Stimulated activated CD4-positive, alpha-beta T cell treated with anti-CD3 and anti-CD28 coated beads, Interleukin-15, amount 100 ng/mL, for 24 hours (primary cell): ENCODE data around the gene SUGCT.
"Not testable (repeated sequence)": the region's sequence is repeated elsewhere in the genome, so short reads cannot be mapped to it uniquely, and the experiment has no call there.

Experiments
- DNase-seq: peaks from one replicate; pipeline ENCODE4 v3.0.0-alpha.2; 2020

The SUGCT gene

GRCh38 chr7:40341836-40342235, 207.0 kb downstream of the SUGCT start:
- DNase-seq: no peak

- no peak for DNase-seq
These were observed 211.7 kb downstream of the SUGCT start for GRCh38 chr7:40346554-40346953.

GRCh38 chr7:40348126-40348728, 213.4 kb downstream of the SUGCT start:
- DNase-seq: no peak

GRCh38 chr7:40350100-40350499, 215.3 kb downstream of the SUGCT start:
- no peak for DNase-seq

DNA sequence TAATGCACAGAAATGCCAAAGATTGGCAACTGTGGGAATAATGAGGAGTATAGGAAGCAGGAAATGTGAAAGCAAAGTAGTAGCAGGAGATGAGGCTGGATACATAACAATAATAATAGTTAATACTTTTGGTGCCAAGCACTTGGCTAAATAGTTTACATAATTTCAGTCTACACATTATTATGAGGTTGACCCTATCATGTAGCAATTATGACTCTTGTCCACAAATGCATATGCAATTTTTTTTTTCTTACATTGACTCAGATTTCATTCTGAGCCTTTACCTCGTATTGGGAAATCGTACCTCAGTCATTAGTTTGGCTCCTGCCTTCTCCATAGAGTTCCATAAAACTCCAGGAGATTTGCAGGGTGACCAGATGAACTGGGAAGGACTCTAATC, 219.9 kb downstream of the SUGCT start:
- DNase-seq: no peak

DNA sequence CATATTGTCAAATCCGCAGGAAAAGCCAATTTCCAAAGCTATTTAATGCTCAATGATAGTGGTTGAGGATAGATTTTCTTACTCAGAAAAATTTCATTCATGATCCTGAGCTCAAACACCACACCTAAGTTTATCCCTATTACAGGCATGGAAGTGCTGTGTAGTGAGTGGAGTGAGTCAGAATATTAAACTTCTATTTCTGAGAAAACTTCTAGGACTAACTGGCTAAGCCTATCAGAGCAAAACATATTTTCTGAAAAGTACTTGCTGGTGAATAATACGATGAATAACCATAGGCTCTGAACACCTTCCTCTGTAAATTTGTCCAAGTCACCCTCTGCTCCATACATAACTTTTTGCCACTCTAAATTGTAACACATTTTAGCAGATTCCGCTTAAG, 221.5 kb downstream of the SUGCT start:
- no peak for DNase-seq

DNA sequence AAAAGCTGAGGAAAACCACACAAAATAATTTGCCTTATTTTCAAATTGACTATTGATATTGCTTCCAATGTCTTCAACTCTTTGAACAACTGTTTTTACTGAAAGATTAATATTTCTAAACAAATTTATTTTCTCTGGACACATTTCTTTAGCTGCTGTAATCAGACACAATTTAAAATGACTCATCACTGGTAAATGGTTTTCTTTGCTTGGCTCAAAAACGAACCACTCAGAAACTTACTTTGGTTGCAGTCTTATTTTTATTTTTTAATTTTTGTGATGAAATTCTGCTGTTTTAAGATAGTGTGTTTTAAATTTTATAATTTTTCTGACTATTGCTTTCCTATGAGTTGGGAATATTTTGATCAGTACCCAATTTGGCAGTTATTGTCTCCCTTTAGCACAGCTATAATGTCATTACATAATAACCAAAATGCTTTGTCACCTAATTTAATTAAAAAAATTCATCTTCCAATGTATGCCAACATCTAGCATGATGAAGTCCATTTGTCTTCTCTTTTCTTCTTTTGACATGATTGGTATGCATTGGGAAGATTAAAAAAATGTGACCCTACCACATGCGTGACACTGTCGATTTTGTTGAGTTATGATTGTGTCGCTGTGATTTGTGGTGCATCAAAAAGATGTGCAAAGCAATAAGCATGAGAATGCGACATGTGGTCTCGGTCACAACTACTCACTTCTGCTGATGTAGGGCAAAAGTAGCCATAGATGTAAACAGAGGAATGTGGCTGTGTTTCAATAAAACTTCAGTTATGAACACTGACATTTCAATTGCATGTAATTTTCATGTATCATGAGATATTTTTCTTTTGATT, 222.3 kb downstream of the SUGCT start:
- no peak for DNase-seq

DNA sequence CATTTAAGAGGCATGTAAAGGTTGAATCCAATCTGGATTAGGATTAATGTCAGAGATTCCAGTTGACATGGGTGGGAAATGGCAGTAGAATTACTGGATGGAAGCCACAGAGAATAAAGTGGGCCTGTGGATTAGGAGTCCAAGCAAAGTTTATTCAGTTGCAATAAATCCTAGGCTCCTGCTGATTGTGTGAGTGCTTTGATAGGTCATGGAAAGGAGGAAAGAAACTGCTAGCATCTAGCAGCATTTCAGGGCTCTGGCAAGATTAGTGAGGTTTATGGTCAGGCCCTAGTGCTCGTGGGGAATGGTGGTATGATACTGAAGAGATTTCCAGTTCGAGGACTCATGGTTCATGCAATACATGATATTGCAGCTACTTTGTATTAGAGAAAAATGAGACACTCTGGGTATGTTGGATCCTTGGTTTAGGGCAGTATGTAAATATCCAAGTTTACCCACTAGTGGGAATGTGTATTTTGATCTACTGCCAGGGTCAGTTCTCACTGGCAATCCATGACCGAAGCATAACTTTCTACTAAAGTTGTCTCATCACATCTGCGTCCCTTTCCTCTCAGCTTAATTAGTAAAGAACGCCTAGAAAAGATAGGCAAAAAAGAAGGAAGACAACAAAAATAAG, 235.0 kb downstream of the SUGCT start:
- no peak for DNase-seq

GRCh38 chr7:40371806-40372440, 237.1 kb downstream of the SUGCT start:
- DNase-seq: no peak

GRCh38 chr7:40374575-40374974, 239.8 kb downstream of the SUGCT start:
- no peak for DNase-seq

DNA sequence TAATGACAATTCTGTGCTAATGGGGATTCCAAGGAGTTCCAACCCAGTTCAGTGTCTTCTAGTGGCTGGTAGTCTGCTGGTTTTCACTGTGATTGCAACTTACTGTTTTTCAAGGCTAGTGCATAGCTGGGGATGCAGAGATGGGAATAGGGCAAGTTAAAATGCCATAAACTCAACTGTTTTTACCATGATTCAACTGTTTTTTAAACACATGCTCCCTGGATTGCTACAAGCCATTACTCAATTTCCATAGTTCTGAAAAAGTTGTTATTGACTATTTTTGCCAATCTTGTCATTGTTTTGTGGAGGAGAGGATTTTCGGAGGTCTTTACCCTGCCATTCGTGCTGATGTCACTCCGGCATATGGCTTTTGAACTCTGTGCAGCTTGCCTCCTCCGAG, 245.3 kb downstream of the SUGCT start:
- no peak for DNase-seq

GRCh38 chr7:40382145-40382544, 247.3 kb downstream of the SUGCT start:
- DNase-seq: no peak

GRCh38 chr7:40393660-40394059, 258.9 kb downstream of the SUGCT start:
- no peak for DNase-seq

- DNase-seq: no peak
These were observed 259.6 kb downstream of the SUGCT start for GRCh38 chr7:40394400-40394799.

DNA sequence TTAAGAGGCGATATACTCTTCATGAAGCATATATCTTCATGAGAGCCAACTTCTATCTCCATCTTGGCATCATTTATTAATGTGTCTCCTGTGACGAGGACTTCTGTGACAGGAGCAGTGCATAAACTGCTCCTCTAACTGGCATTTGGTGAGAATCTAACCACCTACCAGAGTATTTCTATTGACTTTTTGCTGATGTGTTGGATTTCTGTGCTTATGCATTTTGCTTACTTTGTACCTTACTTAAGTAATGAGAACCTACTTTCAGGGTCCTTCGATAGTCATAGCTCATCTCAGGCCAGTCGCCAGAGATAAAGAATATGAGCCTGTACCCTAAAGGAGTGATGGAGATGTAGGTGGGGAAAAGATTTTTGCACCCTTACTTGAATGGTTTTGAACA, 265.7 kb downstream of the SUGCT start:
- no peak for DNase-seq

DNA sequence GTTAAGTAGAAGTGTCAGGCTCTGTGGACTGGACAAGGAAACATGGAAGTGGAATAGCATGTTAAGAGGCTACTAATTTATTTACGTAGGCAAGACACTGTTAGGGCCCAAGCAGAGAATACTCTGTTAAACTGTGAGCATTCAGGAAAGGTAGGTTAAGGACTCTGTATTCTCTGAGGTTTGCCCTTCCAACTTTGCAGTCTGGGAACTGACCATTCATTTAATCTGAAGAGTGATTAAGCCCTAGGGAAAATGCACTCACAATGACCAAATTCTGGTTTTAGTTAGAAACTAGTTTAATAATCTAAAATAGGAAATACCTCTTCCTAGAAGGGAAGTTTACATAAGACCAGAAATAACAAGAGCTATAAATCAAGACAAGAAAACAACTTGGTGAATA, 266.6 kb downstream of the SUGCT start:
- DNase-seq: no peak

- DNase-seq: no peak
These were observed 267.9 kb downstream of the SUGCT start for GRCh38 chr7:40402661-40403060.

DNA sequence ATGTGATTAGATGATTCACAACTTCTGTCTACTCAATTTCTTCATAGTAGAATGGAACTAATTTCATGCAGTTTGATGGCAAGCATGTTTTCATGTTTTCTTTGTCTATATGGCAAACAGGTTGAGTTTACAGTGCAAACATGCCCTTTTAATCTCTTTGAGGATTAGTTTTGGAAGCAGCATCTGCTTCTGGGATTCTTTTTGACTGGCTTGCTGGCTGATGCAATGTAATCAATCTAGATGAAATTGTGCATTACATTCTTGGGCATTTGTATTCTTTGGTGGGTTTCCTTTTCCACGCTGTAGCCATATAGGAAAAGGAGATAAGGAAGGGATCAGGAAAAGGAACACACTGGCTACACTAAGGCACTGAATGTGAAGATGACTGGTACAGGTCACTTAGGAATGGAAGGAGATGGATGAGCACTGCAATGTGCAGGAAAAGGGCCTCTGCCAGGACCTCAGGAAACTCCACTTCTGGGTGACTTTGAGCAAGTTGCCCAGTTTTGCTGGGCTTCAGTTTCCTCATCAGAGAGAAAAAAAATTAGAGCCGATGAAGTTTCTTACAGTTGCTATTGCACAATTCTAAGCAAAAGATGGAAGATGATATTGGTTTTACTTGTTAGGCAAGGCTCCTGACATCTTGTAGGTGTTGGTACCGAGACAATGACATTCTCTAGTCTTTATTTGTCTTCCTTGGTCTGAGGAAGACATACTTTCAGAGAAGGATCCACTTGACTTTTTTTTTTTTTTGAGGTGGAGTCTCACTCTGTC, 269.1 kb downstream of the SUGCT start:
- DNase-seq: no peak

DNA sequence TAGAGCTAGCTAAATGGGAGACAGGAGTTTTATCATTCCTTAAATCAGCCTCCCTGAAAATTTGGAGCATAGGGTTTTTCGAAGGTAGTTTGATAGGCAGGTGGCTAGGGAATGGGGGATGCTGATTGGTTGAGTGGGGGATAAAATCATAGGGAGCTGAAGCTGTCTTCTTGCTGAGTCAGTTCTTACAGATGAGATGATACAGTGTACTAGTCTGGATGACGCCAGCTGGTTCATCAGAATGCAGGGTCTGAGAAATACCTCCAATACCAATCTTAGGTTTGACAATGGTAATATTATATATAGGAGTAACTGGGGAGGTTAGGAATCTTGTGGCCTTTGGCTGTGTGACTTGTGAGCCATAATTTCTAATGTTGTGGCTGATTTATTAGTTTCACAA, 271.2 kb downstream of the SUGCT start:
- no peak for DNase-seq

DNA sequence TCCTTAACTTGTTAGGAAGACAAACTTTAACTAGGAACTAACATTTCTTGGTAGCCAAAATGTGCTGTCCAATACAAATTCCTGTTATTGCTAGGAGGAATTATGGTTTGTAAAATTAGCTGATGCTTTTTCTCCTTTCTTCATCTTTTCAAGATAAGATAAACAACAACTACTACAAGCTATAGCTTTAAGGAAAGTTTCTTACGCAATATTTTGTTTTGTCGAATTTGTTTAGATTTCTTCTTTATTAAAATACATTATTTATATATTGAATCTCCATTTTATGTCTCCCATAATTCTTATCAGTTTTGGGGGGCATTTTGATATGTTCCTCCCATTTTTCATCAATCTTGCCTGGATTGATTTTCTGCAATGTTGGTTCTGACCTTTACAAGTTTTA, 277.5 kb downstream of the SUGCT start:
- DNase-seq: no peak

DNA sequence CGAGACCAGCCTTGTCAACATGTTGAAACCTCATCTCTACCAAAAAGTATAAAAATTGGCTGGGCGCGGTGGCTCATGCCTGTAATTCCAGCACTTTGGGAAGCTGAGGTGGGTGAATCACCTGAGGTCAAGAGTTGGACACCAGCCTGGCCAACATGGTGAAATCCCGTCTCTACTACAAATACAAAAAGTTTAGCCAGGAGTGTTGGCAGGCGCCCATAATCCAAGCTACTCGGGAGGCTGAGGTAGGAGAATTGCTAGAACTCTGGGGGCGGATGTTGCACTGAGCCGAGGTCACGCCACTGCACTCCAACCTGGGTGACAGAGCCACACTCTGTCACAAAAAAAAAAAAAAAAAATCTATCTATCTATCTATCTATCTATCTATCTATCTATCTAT, 279.9 kb downstream of the SUGCT start:
- DNase-seq: not testable (repeated sequence)

GRCh38 chr7:40418448-40418847, 283.6 kb downstream of the SUGCT start:
- DNase-seq: no peak

DNA sequence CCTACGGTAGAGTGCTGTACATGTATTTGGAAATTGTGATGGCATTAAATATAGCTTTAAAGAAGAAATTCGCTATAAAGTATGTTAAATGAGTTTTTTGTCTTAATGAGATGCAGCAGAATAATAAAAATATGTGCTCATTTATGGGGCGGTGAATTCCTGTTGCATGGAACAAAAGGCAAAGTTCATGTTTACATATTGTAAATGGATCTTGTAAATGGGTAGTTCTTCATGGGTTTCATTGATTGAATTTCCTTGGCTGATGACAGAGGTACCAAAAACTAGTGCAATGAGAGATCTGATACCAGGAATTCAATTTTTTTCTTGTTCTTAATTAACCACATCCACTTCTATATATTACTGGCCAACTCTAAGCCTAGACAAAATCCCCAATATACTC, 284.2 kb downstream of the SUGCT start:
- no peak for DNase-seq
